Right lobe of liver (tissue), 4 donors: ENCODE results near the gene MCFD2.

Experiments used
- CTCF ChIP-seq, 4 donors: fragments of 200-600 bp in 3 of 4; fragments of 450-650 bp in 1 of 4; IDR thresholded peaks; one replicate each; pipeline versions ENCODE4 v1.5.1 to v1.8.0; 2016 to 2022; ENCODE audit warnings: antibody characterized with exemption in 4 of 4, mild to moderate bottlenecking in 2 of 4
- POLR2A ChIP-seq: fragments of 450-650 bp; IDR thresholded peaks from one replicate; pipeline ENCODE4 v1.6.1; 2017; ENCODE audit warnings: antibody characterized with exemption, mild to moderate bottlenecking
- donor health status: DM: no; HTN: no; CAD: no.
- donor health status: DM: no; HTN: no; CAD: no.
- donor health status: DM: no; HTN: yes; CAD: no.

GRCh38 chr2:46937471-46937901 is 21.9 kb upstream of the MCFD2 start:
- TF ChIP-seq CTCF (IDR thresholded peaks at IDR 0.05) (peak in 3 of 4 donors; percentile 30 to 39 (median 32)), POLR2A (no peak)
